HPDE6-E6E7 (cell line): ENCODE measurements around the gene OR6Y1.

Experiments used
- DNase-seq: peaks from one replicate; pipeline ENCODE4 v3.0.0; 2011; ENCODE audit warnings: missing footprints; ENCODE audit errors: extremely low spot score

The OR6Y1 gene

GRCh38 chr1:158554352-158554751 is at the start of gene OR6Y1:
Gene OR6Y1, minus strand, starts transcription at chr1:158554405. Its CDS starts 6,300 bp downstream, at chr1:158548105.
- no peak for DNase-seq

GRCh38 chr1:158600735-158601134 is 46.5 kb upstream of the OR6Y1 start:
- no peak for DNase-seq

- DNase-seq: no peak
Observed at GRCh38 chr1:158586942-158587341, 32.7 kb upstream of the OR6Y1 start.

GRCh38 chr1:158583962-158584361 is 29.8 kb upstream of the OR6Y1 start:
- DNase-seq: no peak

DNA sequence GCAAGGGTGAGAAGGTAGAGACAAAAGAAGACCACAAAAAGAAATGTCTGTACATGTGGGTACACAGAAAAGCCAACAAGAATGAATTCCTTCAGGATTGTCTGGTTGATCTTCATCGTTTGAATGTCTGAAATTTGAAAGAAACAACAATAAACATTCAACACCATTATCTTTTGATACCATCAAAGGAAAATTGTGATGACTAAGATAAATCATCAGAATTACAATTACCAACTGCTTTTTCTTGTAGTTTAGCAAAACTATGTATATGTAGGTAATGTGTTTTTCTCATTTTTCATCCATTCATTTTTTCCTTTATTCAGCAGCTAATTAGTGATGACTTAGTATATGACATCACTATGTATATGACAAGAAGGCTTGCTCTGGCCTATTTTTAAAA is 25.5 kb upstream of the OR6Y1 start, which contains the start of gene OR10X1:
Gene OR10X1 (minus strand): TSS at position 167 of the 400 bp plus-strand sequence. CDS start 0 bp downstream, at position 167.
- DNase-seq: no peak

DNA sequence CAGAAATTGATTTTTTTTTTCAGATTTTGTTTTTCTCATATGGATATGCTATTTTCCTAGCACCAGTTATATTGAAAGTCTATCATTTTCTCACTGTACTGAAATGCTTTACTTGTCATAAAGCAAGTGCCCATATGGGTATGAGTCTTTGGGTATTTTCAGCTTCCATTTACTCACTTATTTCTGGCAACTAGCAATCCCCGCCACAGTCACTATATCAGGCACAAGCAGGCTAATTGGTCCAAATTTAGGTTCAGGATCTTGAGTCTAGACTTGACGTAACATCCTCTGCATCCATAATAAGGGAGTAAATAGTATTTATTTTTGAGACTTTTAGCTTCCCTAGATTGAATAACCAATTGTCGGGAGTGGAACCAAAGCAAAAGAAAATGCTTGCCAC is 23.4 kb upstream of the OR6Y1 start:
- DNase-seq: no peak

DNA sequence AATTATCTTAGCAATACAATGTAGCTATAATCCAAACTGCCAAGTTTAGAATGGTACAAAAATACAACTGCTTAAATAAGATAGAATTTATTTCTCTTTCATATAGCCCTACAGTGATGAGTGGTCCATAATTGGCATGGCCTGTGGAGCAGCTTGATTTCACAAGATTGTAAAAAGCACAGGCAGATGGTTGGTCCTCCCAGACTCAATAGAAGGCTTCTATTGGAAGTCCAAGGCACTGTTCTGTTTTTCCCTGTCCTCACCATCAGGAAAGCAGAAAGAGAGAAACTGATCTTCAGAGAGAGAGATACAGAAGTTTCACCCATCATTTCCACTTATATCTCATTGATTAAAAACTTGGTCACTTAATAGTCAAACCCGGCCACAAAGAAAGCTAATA is 18.0 kb upstream of the OR6Y1 start:
- DNase-seq: no peak

- no peak for DNase-seq
Observed at GRCh38 chr1:158570480-158570879, 16.3 kb upstream of the OR6Y1 start, which contains the start of gene OR6P1. Gene OR6P1, minus strand, starts transcription at chr1:158570580. Its CDS starts 6,976 bp downstream, at chr1:158563604.

- DNase-seq: no peak
Observed at GRCh38 chr1:158564608-158565007, 10.4 kb upstream of the OR6Y1 start.

- DNase-seq: no peak
Observed at GRCh38 chr1:158563853-158564252, 9.6 kb upstream of the OR6Y1 start.

GRCh38 chr1:158559696-158560095 is 5.5 kb upstream of the OR6Y1 start:
- no peak for DNase-seq

GRCh38 chr1:158552296-158552695 is 1.9 kb downstream of the OR6Y1 start:
- DNase-seq: no peak

DNA sequence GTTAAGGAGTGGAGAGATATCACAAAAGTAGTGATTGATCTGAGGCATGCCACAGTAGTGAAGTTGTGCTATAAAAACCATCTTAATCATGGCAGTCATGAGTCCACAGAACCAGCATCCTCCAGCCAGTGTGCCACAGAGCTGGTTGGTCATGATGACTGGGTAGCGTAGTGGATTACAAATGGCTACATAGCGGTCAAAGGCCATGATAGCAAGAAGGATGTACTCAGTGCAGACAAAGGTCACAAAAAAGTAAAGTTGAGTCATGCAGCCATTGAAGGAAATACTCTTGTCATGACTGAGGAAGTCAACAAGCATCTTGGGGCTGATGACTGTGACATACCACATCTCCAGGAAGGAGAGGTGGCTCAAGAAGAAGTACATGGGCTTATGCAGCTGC is 6.7 kb downstream of the OR6Y1 start:
- DNase-seq: no peak

GRCh38 chr1:158537609-158538008 is 16.6 kb downstream of the OR6Y1 start:
- DNase-seq: no peak

DNA sequence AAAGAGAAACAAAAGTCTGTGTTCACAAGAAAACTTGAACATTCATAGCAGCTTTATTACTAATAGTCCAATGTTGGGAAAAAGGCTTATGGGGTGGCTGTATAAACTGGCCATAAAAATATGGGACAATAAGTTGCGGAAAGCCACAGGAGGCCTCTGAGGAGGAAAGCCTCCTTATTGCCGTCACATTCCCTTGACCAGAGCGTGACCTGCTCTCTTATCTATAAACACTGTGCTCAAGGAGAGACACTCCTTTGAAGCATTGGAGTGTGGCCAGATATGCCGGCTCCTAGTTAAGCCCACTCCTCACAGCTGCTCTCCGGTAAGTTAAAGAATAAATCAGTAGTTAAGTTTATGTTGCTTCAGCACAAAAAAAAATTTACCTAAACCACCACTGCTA is 19.7 kb downstream of the OR6Y1 start:
- no peak for DNase-seq

DNA sequence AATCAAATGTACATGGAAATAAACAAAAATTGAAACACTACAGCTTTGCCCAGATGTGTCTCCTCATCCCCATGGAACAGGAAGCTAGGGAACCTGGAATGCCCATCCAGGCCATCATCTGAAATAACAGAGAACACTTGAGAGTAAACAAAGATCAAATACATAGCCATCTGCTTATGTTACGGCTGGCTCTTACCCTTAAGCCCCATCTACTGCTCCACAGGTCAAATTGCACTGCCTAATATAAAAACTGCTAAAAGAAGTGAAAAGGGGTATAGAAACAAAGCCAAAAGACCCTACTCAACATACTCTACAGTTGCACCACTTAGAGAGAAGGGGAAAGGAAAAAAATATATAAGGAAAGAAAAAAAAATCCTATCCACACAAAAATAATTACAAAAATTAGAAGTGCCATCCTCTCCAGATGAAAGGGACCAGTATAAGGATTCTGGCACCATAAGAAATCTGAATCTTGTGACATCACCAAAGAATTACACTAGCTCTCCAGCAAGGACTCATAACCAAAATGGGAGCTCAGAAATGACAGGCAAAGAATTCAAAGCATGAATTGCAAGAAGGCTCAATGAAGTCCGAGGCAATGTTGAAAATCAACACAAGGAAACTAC is 26.9 kb downstream of the OR6Y1 start:
- no peak for DNase-seq

GRCh38 chr1:158521666-158522058 is 32.5 kb downstream of the OR6Y1 start:
- no peak for DNase-seq

DNA sequence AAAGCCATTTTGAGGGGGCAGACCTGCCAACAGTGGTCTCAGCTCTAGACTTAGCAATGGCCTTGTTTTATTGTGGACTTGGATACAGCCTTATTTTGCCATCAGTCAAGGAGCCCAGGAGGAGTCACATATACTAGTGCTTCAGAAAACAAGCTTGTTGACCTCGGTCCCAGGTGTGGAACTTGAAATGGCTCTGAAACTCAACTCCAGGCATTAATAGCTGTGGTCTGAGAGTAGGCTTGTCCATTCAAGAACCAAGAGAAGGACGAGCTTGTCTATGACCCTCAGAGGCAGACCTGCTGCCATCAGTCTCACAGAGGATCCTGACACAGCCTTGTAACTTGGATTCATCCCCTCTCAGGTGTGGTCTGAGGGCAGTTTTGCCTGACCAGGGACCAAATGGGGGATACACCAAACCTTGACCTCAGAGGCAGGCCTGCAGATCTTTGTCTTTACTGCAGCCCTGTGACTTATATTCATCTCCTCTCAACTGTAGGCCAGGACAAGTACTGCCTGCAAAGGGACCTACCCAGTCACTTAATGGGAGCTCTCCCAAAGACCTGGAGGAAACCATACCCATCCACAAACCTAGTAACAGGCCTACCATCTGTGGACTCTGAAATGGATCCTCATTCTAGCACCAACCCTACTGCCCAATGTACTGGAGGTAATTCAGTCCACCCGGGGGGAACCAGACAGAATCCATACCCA is 33.1 kb downstream of the OR6Y1 start:
- DNase-seq: no peak

GRCh38 chr1:158520021-158520420 is 34.2 kb downstream of the OR6Y1 start:
- DNase-seq: no peak

DNA sequence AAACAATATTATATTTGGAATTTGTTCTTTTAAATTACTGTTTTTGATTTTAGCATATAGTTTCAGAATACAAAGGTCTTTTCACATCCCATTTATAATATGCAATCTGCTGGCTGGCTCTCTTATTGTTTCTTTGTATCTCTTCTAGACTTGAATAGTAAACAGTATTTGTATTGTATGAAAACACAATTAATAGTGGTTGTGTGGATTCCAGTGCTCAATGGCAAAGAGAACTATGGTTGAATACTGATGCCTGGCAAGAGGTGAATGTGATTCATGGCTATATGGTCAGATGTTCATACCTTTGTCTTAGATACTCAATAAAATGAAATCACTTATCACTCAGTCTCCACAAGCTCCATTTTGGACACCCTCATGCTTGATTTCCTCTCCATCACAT is 37.2 kb downstream of the OR6Y1 start:
- DNase-seq: no peak

DNA sequence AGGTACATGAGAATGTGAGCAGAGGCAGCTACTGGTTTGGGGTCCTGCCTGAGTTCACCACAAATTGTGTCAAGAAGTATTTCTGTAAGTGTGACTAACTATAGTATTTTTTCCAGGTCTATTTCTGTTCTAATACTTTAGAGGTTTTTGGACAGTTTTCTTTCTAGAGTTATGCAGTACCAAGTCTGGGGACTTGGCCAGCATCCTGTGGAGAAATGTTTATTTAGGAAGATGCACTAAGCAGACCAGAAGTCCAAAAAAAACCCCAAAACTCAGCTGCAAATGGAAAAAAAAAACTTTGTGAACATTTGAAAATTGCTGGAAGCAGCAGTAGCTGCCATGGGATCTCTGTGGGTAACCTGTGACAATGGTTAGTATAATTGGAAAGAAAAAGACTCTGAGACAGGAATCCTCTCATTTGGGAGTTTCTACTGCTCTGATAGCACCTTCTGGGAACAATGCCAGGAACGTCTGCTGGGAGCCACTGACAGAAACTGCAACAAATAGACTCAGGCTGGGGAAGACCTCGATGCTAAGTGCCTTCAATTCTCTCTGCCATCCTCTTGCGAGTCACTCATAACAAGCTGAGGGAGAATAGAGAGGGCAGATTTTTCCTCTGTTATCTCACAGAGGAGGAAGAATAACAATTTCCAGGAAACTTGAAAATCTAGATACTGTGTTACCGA is 44.6 kb downstream of the OR6Y1 start:
- DNase-seq: no peak

- no peak for DNase-seq
Observed at GRCh38 chr1:158507511-158507910, 46.7 kb downstream of the OR6Y1 start.
